ENCODE results near the gene ARHGAP25. TPM values are rescaled to one million over a fixed set of nuclear protein-coding genes. Genes with fewer than 3 reads are reported as not detected.

Gene ARHGAP25
- total and polyA plus RNA-seq, 2 of the 4 experiments (the other 2 are of a cell fraction) = 0.29 to 0.36 TPM

DNA sequence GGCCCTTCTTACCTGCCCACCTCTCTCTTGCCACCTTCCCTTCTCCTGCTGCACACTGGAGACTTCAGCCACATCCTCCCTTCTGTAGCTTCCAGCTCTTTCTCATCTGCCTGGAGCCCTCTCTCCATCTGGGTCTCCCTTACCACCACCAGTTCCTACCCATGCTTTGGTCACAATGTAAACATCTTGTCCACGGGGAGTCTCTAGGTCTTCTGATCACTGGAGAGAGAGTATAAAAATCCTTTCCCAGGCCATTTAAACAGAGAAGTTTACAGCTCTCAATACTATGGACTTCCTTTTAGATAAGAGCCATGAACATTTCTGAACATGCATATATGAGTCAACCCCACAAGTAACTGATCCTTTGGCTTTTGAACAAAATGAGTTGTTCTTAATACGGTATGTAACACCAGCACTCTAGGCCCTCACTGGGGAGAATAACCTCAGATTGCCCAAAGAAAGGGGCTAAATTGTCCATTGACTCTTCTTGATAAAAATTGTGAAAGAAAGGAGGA, 5.8 kb downstream of the ARHGAP25 start:
- no CpG with 5 or more reads among the region's 2 CpGs for WGBS, 2 experiments (ENCODE audit: extremely low coverage in 2 of 2, insufficient read length in 1 of 2)
- Histone ChIP-seq H2BK15ac (ENCODE audit: low read depth, low read length) (peak overlapping the region; percentile 24; the same call in 1 of the 3 replicates), H3K4me2 (ENCODE audit: low read depth, low read length) (peak overlapping the region; percentile 27; the same call in 1 of the 2 replicates), H3K4ac (ENCODE audit: low read depth, low read length) (peak overlapping the region; percentile 84), H4K8ac (ENCODE audit: low read depth in 2 of 2, low read length in 2 of 2) (peak overlapping the region in 1 of 2 experiments; percentile 36; a peak in 1 of 4 replicates), H3K9me3 (ENCODE audit: control insufficient read depth, insufficient read depth, low read length) (no peaks in the 10 kb centered on the region), H3K56ac (ENCODE audit: extremely low read depth, insufficient read depth, low read length) (no peak overlapping the region; the same call in 1 of the 2 replicates), H2BK20ac (ENCODE audit: low read depth, low read length) (peak overlapping the region; percentile 63), H3K27me3 (ENCODE audit: control insufficient read depth, insufficient read depth, low read length) (no peaks in the 10 kb centered on the region), H3K9ac (ENCODE audit: low read depth, low read length) (no peak overlapping the region), H3K36me3 (ENCODE audit: control insufficient read depth, insufficient read depth, low read length) (no peaks in the 10 kb centered on the region), H3K79me1 (ENCODE audit: low read depth in 1 of 2, low read length in 2 of 2) (no peaks in the 10 kb centered on the region), H3K18ac (ENCODE audit: low read depth, low read length) (peak overlapping the region; percentile 44; the same call in 1 of the 2 replicates), H3K4me1 (ENCODE audit: control insufficient read depth, insufficient read depth, low read length) (peaks cover 9% of the 10 kb centered on the region), H3K14ac (replicated peaks; ENCODE audit: low read depth, low read length) (peak overlapping the region; percentile 30; the same call in 1 of the 2 replicates), H2AK5ac (ENCODE audit: low read depth, low read length) (peak overlapping the region; percentile 27; the same call in 1 of the 2 replicates), H2BK5ac (ENCODE audit: low read depth, low read length, poor library complexity, severe bottlenecking) (peak overlapping the region; percentile 71), H3K27ac (ENCODE audit: insufficient read depth, low read length) (peak overlapping the region; percentile 10; the same call in 1 of the 2 replicates), H4K20me1 (ENCODE audit: insufficient read depth, low read length) (no peaks in the 10 kb centered on the region), H2AK9ac (replicated peaks; ENCODE audit: low read depth, low read length, poor library complexity) (no peak overlapping the region), H4K91ac (ENCODE audit: insufficient read depth, low read depth, low read length) (peak overlapping the region; percentile 68), H3K4me3 (ENCODE audit: insufficient read depth, low read depth, low read length) (no peak overlapping the region), H2BK120ac (ENCODE audit: low read depth, low read length) (peak overlapping the region; percentile 60), H2AFZ (replicated peaks; ENCODE audit: low read length, poor library complexity) (peak overlapping the region; percentile 60), H3K9me1 (ENCODE audit: insufficient read depth, low read length) (peaks cover 5% of the 10 kb centered on the region; the same call in 1 of the 2 replicates), H3K23ac (ENCODE audit: low read depth, low read length) (no peak overlapping the region), H4K5ac (ENCODE audit: low read depth, low read length) (no peak overlapping the region)
- peak; percentile 76 for DNase-seq
- peak; percentile 86 for ATAC-seq (ENCODE audit: low read depth)
- dilution Hi-C loops (cut with HindIII; ENCODE audit: low sequenced_read_pairs, unreplicated experiment) (no loop called here), intact Hi-C loops (cut with micrococcal nuclease) (no loop called here), in situ Hi-C loops (cut with MboI; ENCODE audit: low sequenced_read_pairs) (no loop called here)
- POLR2A ChIA-PET (ENCODE audit: unreplicated experiment) = no interaction called here
- no TSS peak for BruUV-seq (replicated peaks)
- CTCF ChIA-PET = interaction anchor here (1.1 to 2.9 kb wide), 3 partner anchors 11 to 185 kb away, joined by 3 to 12 read pairs (median 4); no protein-coding TSS in a partner anchor
- TF ChIP-seq CEBPB (IDR thresholded peaks at IDR 0.05; ENCODE audit: low read depth, low read length) (peak; percentile 13; the same call in 1 of the 2 replicates), CHD1 (IDR thresholded peaks at IDR 0.05; ENCODE audit: low read depth, low read length) (no peak), NFE2L2 (IDR thresholded peaks at IDR 0.05; ENCODE audit: low read depth, low read length) (no peak), RAD21 (IDR thresholded peaks at IDR 0.05; ENCODE audit: low read length) (no peak), SMC3 (IDR thresholded peaks at IDR 0.05; ENCODE audit: low read depth, low read length) (no peak)
- TF ChIP-seq, protein P1, sequence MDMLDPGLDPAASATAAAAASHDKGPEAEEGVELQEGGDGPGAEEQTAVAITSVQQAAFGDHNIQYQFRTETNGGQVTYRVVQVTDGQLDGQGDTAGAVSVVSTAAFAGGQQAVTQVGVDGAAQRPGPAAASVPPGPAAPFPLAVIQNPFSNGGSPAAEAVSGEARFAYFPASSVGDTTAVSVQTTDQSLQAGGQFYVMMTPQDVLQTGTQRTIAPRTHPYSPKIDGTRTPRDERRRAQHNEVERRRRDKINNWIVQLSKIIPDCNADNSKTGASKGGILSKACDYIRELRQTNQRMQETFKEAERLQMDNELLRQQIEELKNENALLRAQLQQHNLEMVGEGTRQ (IDR thresholded peaks at IDR 0.05; ENCODE audit: low read depth, low read length) = no peak
